ENCODE results near the gene COL5A1.

Gene COL5A1

GRCh38 chr9:134741846-134742245 lies 100.2 kb downstream of the COL5A1 start:
- DNase-seq (ENCODE audit: low read depth, low spot score), result no peak

- no peak for DNase-seq (ENCODE audit: low read depth, low spot score)
Measured at GRCh38 chr9:134742822-134743535, 101.4 kb downstream of the COL5A1 start.

GRCh38 chr9:134743853-134744252 lies 102.2 kb downstream of the COL5A1 start:
- no peak for DNase-seq (ENCODE audit: low read depth, low spot score)

- DNase-seq (ENCODE audit: low read depth, low spot score), result no peak
Measured at GRCh38 chr9:134744385-134745295, 103.0 kb downstream of the COL5A1 start.

GRCh38 chr9:134747951-134748489 lies 106.4 kb downstream of the COL5A1 start:
- no peak for DNase-seq (ENCODE audit: low read depth, low spot score)

- no peak for DNase-seq (ENCODE audit: low read depth, low spot score)
Measured at GRCh38 chr9:134748591-134748990, 107.0 kb downstream of the COL5A1 start.

- DNase-seq (ENCODE audit: low read depth, low spot score), result no peak
Measured at GRCh38 chr9:134750450-134751155, 109.0 kb downstream of the COL5A1 start.

- no peak for DNase-seq (ENCODE audit: low read depth, low spot score)
Measured at GRCh38 chr9:134751622-134752021, 110.0 kb downstream of the COL5A1 start.

GRCh38 chr9:134752471-134753168 lies 111.0 kb downstream of the COL5A1 start:
- no peak for DNase-seq (ENCODE audit: low read depth, low spot score)

- no peak for DNase-seq (ENCODE audit: low read depth, low spot score)
Measured at GRCh38 chr9:134753191-134753590, 111.6 kb downstream of the COL5A1 start.

- no peak for DNase-seq (ENCODE audit: low read depth, low spot score)
Measured at GRCh38 chr9:134755221-134755907, 113.8 kb downstream of the COL5A1 start.

GRCh38 chr9:134756098-134756497 lies 114.5 kb downstream of the COL5A1 start:
- DNase-seq (ENCODE audit: low read depth, low spot score), result no peak

- no peak for DNase-seq (ENCODE audit: low read depth, low spot score)
Measured at GRCh38 chr9:134757216-134757975, 115.8 kb downstream of the COL5A1 start.

- no peak for DNase-seq (ENCODE audit: low read depth, low spot score)
Measured at GRCh38 chr9:134758949-134759607, 117.5 kb downstream of the COL5A1 start.

GRCh38 chr9:134759913-134760312 lies 118.3 kb downstream of the COL5A1 start:
- no peak for DNase-seq (ENCODE audit: low read depth, low spot score)

- no peak for DNase-seq (ENCODE audit: low read depth, low spot score)
Measured at GRCh38 chr9:134760750-134761420, 119.3 kb downstream of the COL5A1 start.

- DNase-seq (ENCODE audit: low read depth, low spot score), result no peak
Measured at GRCh38 chr9:134764473-134765269, 123.1 kb downstream of the COL5A1 start.

GRCh38 chr9:134765785-134766184 lies 124.2 kb downstream of the COL5A1 start:
- no peak for DNase-seq (ENCODE audit: low read depth, low spot score)
